ENCODE data around the gene JPT2.

Gene JPT2

GRCh38 chr16:1638757-1639156, 39.3 kb upstream of the JPT2 start:
- Histone ChIP-seq H3K27me3 (ENCODE audit: control insufficient read depth, low read length) (no peaks in the 10 kb centered on the region), H3K36me3 (ENCODE audit: control insufficient read depth, low read length) (peaks cover 87% of the 10 kb centered on the region), H3K9me2 (replicated peaks; ENCODE audit: control insufficient read depth, low read length) (no peaks in the 10 kb centered on the region), H3K4me1 (ENCODE audit: control insufficient read depth, low read length) (peaks cover 8% of the 10 kb centered on the region), H3K4me3 (ENCODE audit: low read length) (no peak overlapping the region), H3K4me2 (ENCODE audit: low read length) (no peak overlapping the region), H3K27ac (ENCODE audit: low read depth, low read length) (no peak overlapping the region), H3F3A (ENCODE audit: control insufficient read depth, insufficient read depth) (peaks cover 3% of the 10 kb centered on the region; the same call in 1 of the 2 replicates), H3K79me2 (ENCODE audit: control insufficient read depth, low read length) (peaks cover 36% of the 10 kb centered on the region), H4K20me1 (ENCODE audit: control insufficient read depth, insufficient read depth, low read depth, low read length) (0 out of 2 replicates have a peak, but pooled peaks cover 3% of the 10 kb centered on the region), H3K9me3 (ENCODE audit: control insufficient read depth, insufficient read depth, low read length) (no peaks in the 10 kb centered on the region)
- TF ChIP-seq CTCF (IDR thresholded peaks at IDR 0.05; ENCODE audit: low read depth, low read length, poor library complexity, severe bottlenecking) (no peak), EZH2phosphoT487 (IDR thresholded peaks at IDR 0.05; ENCODE audit: borderline replicate concordance, low read length) (no peak)

DNA sequence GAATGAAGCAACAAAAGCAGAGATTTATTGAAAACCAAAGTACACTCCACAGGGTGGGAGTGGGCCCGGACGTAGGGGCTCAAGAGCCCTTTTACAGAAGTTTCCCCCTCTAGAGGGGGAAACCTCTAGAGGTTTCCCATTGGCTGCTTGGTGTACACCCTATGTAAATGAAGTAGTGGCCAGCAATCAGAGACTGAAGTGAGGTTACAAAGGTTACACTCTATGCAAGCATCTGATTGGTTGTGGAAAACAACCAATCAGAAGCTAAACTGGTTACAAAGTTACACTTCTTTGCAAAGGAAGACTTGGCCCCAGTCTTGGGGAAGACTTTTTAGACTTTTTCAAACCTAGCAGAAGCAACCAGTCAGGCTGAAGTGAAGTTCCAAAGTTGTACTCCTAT, 38.8 kb upstream of the JPT2 start:
- H3K4me3 ChIP-seq (ENCODE audit: low read length), result no peak overlapping the region
- H3K9me3 ChIP-seq (ENCODE audit: control insufficient read depth, insufficient read depth, low read length), result no peaks in the 10 kb centered on the region
- peaks cover 90% of the 10 kb centered on the region for H3K36me3 ChIP-seq (ENCODE audit: control insufficient read depth, low read length)
- no peak for TF ChIP-seq CTCF (IDR thresholded peaks at IDR 0.05; ENCODE audit: low read depth, low read length, poor library complexity, severe bottlenecking)
- no peak for TF ChIP-seq EZH2phosphoT487 (IDR thresholded peaks at IDR 0.05; ENCODE audit: borderline replicate concordance, low read length)
- no peaks in the 10 kb centered on the region for H3K27me3 ChIP-seq (ENCODE audit: control insufficient read depth, low read length)
- H4K20me1 ChIP-seq (ENCODE audit: control insufficient read depth, insufficient read depth, low read depth, low read length), result 0 out of 2 replicates have a peak, but pooled peaks cover 3% of the 10 kb centered on the region
- no peak overlapping the region for H3K27ac ChIP-seq (ENCODE audit: low read depth, low read length)
- peaks cover 36% of the 10 kb centered on the region for H3K79me2 ChIP-seq (ENCODE audit: control insufficient read depth, low read length)
- H3K4me2 ChIP-seq (ENCODE audit: low read length), result no peak overlapping the region
- peaks cover 3% of the 10 kb centered on the region; the same call in 1 of the 2 replicates for H3F3A ChIP-seq (ENCODE audit: control insufficient read depth, insufficient read depth)
- H3K4me1 ChIP-seq (ENCODE audit: control insufficient read depth, low read length), result peaks cover 14% of the 10 kb centered on the region
- H3K9me2 ChIP-seq (replicated peaks; ENCODE audit: control insufficient read depth, low read length), result no peaks in the 10 kb centered on the region

DNA sequence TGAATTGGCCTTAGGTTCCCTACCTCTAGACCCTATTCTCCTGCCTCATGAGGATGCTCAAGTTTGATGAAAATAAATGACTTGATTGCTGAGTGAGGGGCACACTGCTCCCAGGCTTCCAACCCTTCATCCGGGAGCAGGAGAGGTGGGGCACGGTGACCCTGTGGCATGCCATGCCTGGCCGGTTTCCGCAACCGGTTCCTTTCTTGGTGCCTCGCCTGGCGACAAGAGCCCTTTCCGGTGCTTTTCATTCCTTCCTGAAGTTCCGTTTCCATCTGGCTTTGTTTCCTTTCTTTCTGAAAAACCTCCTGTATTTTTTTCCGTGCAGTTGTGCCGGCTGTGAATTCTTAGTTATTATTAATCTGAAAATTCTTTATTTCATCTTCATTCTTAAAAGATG, 38.2 kb upstream of the JPT2 start:
- TF ChIP-seq CTCF (IDR thresholded peaks at IDR 0.05; ENCODE audit: low read depth, low read length, poor library complexity, severe bottlenecking) (no peak), EZH2phosphoT487 (IDR thresholded peaks at IDR 0.05; ENCODE audit: borderline replicate concordance, low read length) (no peak)
- no peak overlapping the region for H3K27ac ChIP-seq (ENCODE audit: low read depth, low read length)
- H3K36me3 ChIP-seq (ENCODE audit: control insufficient read depth, low read length), result peaks cover 87% of the 10 kb centered on the region
- no peaks in the 10 kb centered on the region for H3K9me2 ChIP-seq (replicated peaks; ENCODE audit: control insufficient read depth, low read length)
- no peak overlapping the region for H3K4me2 ChIP-seq (ENCODE audit: low read length)
- H3F3A ChIP-seq (ENCODE audit: control insufficient read depth, insufficient read depth), result peaks cover 3% of the 10 kb centered on the region; the same call in 1 of the 2 replicates
- H3K9me3 ChIP-seq (ENCODE audit: control insufficient read depth, insufficient read depth, low read length), result no peaks in the 10 kb centered on the region
- H3K27me3 ChIP-seq (ENCODE audit: control insufficient read depth, low read length), result no peaks in the 10 kb centered on the region
- peaks cover 19% of the 10 kb centered on the region for H3K4me1 ChIP-seq (ENCODE audit: control insufficient read depth, low read length)
- H3K79me2 ChIP-seq (ENCODE audit: control insufficient read depth, low read length), result peaks cover 33% of the 10 kb centered on the region
- H4K20me1 ChIP-seq (ENCODE audit: control insufficient read depth, insufficient read depth, low read depth, low read length), result no peaks in the 10 kb centered on the region
- no peak overlapping the region for H3K4me3 ChIP-seq (ENCODE audit: low read length)
